ENCODE results near the gene TANC1. TPM values are rescaled to one million over a fixed set of nuclear protein-coding genes. Genes with fewer than 3 reads are reported as not detected.
A peak's percentile ranks its signal among the peaks of the same experiment; 100 is the strongest.

TANC1 gene
- polyA plus RNA-seq, 1 donor (not counting 4 experiments of a cell fraction or from before 2014, with no cell fraction given), result 33.5 TPM

- Histone ChIP-seq H3K36me3 (ENCODE audit: control insufficient read depth in 2 of 2, extremely low read depth in 1 of 2, insufficient read depth in 2 of 2, low read length in 2 of 2) (no peaks in the 10 kb centered on the region), H3K4me1 (ENCODE audit: control insufficient read depth, extremely low read depth, insufficient read depth, low read length) (no peaks in the 10 kb centered on the region), H3K9me1 (ENCODE audit: control insufficient read depth, extremely low read depth, insufficient read depth, low read length) (no peaks in the 10 kb centered on the region), H4K20me1 (ENCODE audit: control insufficient read depth, extremely low read depth, insufficient read depth, low read length) (no peaks in the 10 kb centered on the region), H3K9ac (ENCODE audit: control insufficient read depth, extremely low read depth, insufficient read depth, low read length) (no peak overlapping the region), H3K4me2 (ENCODE audit: control insufficient read depth, extremely low read depth, insufficient read depth, low read depth, low read length) (no peak overlapping the region), H2AFZ (ENCODE audit: control insufficient read depth, low read length) (no peak overlapping the region), H3K79me2 (ENCODE audit: control insufficient read depth, insufficient read depth, low read length) (no peaks in the 10 kb centered on the region), H3K27ac (ENCODE audit: control insufficient read depth, insufficient read depth, low read length) (no peak overlapping the region), H3K9me3 (ENCODE audit: control insufficient read depth, low read depth, low read length) (no peaks in the 10 kb centered on the region), H3K27me3 (ENCODE audit: control insufficient read depth, extremely low read depth, insufficient read depth, low read length) (no peaks in the 10 kb centered on the region), H3K4me3 (ENCODE audit: control insufficient read depth in 2 of 3, extremely low read depth in 1 of 3, insufficient read depth in 2 of 3, low read depth in 1 of 3, low read length in 3 of 3) (no peak overlapping the region)
- TF ChIP-seq CTCF (optimal IDR thresholded peaks at IDR 0.05 in 1 of 3, IDR thresholded peaks at IDR 0.05 in 1 of 3, conservative IDR thresholded peaks at IDR 0.05 in 1 of 3; ENCODE audit: extremely low read depth in 1 of 3, insufficient read depth in 2 of 3, low read length in 3 of 3) (no peak), EZH2 (IDR thresholded peaks at IDR 0.05; ENCODE audit: low read length) (no peak)
- no peak for FAIRE-seq
- no peak for DNase-seq (ENCODE audit: low read depth, low spot score)
- dilution Hi-C loops (cut with MboI; ENCODE audit: extremely low pct_ligation_motif_present, low sequenced_read_pairs), result no loop called here
These were observed 302.4 kb downstream of the TANC1 start for GRCh38 chr2:159270744-159271379.

- no peaks in the 10 kb centered on the region for H3K27me3 ChIP-seq (ENCODE audit: control insufficient read depth, extremely low read depth, insufficient read depth, low read length)
These were observed 303.7 kb downstream of the TANC1 start for GRCh38 chr2:159272156-159272555.

More at GRCh38 chr2:159272156-159272555, 303.7 kb downstream of the TANC1 start:
- no peak for DNase-seq (ENCODE audit: low read depth, low spot score)
- Histone ChIP-seq H3K4me1 (ENCODE audit: control insufficient read depth, extremely low read depth, insufficient read depth, low read length) (no peaks in the 10 kb centered on the region), H3K79me2 (ENCODE audit: control insufficient read depth, insufficient read depth, low read length) (no peaks in the 10 kb centered on the region), H3K36me3 (ENCODE audit: control insufficient read depth in 2 of 2, extremely low read depth in 1 of 2, insufficient read depth in 2 of 2, low read length in 2 of 2) (no peaks in the 10 kb centered on the region), H3K9ac (ENCODE audit: control insufficient read depth, extremely low read depth, insufficient read depth, low read length) (no peak overlapping the region), H3K4me3 (ENCODE audit: control insufficient read depth in 2 of 3, extremely low read depth in 1 of 3, insufficient read depth in 2 of 3, low read depth in 1 of 3, low read length in 3 of 3) (no peak overlapping the region), H3K9me3 (ENCODE audit: control insufficient read depth, low read depth, low read length) (no peaks in the 10 kb centered on the region), H4K20me1 (ENCODE audit: control insufficient read depth, extremely low read depth, insufficient read depth, low read length) (no peaks in the 10 kb centered on the region), H3K4me2 (ENCODE audit: control insufficient read depth, extremely low read depth, insufficient read depth, low read depth, low read length) (no peak overlapping the region), H3K27ac (ENCODE audit: control insufficient read depth, insufficient read depth, low read length) (no peak overlapping the region), H3K9me1 (ENCODE audit: control insufficient read depth, extremely low read depth, insufficient read depth, low read length) (no peaks in the 10 kb centered on the region), H2AFZ (ENCODE audit: control insufficient read depth, low read length) (no peak overlapping the region)
- dilution Hi-C loops (cut with MboI; ENCODE audit: extremely low pct_ligation_motif_present, low sequenced_read_pairs), result no loop called here
- peak; percentile 36 for FAIRE-seq
- no peak for TF ChIP-seq CTCF (optimal IDR thresholded peaks at IDR 0.05 in 1 of 3, IDR thresholded peaks at IDR 0.05 in 1 of 3, conservative IDR thresholded peaks at IDR 0.05 in 1 of 3; ENCODE audit: extremely low read depth in 1 of 3, insufficient read depth in 2 of 3, low read length in 3 of 3)
- TF ChIP-seq EZH2 (IDR thresholded peaks at IDR 0.05; ENCODE audit: low read length), result no peak
